GM18867 (cell line): ENCODE results near the gene FXYD6.
"Not testable (repeated sequence)": the region's sequence is repeated elsewhere in the genome, so short reads cannot be mapped to it uniquely, and the experiment has no call there.

Source experiments
- ATAC-seq: cut with Tn5 transposase; IDR thresholded peaks from one replicate; pipeline ENCODE4 v1.9.1; 2021; ENCODE audit warnings: mild to moderate bottlenecking, moderate library complexity; ENCODE audit not compliant: unreplicated experiment

Gene FXYD6, protein sequence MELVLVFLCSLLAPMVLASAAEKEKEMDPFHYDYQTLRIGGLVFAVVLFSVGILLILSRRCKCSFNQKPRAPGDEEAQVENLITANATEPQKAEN

DNA sequence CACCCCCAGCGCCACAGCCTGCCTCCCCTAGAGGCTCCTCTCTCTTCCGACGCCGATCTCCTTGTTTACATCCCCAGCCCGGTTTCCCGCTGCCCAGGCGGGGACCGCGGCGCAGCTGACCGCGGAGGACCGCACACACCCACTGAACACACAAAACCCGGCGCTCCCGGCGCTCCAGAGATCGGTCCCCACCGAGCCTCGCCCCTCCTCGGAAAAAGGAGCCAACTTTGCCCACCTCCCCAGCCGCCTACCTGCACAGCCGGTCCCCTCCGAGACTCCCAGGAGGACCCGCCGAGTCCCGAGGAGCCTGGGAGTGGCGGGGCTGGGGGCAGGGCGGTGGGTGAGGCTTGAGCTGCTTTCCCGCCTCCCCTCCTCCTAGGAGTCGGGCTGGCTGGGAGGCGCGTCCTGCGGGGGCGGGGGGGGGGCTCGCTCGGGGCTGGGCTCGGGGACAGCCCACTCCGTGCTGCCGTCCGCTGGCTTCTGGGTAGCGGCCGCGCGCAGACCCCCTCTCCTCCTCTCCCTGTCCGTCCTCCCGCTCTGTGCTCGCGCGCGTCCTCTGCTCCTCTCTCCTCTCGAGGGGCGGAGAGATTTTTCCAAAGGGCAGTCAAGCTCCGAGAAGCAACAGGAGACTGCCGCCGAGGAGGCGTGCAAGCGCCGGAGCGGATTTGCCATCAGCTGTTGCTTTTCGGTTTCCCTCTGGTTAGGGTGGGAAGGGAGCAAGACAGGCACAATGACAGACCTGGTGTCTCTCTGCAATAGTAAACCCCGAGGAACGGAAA lies at the start of gene FXYD6:
FXYD6 (minus strand) TSS at position 318 of the 779 bp plus-strand sequence. CDS start 33,882 bp downstream, outside the sequence.
- no peak for ATAC-seq

DNA sequence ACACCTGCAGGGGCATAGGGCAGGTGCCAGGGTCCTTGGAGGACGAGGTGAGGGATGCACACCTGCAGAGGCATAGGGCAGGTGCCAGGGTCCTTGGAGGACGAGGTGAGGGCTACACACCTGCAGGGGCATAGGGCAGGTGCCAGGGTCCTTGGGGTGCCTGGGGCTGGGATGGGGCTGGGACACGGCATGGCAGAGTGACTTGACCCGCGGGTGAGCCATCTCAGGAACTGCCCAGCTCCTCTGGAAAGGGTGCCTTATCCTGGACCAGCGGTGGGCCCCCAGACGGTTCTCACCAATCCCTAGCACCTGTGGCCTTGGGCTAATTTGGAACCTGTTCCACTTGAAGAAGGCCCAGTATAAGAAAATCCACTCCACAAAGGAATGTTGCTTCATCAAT lies 49.7 kb upstream of the FXYD6 start:
- not testable (repeated sequence) for ATAC-seq

DNA sequence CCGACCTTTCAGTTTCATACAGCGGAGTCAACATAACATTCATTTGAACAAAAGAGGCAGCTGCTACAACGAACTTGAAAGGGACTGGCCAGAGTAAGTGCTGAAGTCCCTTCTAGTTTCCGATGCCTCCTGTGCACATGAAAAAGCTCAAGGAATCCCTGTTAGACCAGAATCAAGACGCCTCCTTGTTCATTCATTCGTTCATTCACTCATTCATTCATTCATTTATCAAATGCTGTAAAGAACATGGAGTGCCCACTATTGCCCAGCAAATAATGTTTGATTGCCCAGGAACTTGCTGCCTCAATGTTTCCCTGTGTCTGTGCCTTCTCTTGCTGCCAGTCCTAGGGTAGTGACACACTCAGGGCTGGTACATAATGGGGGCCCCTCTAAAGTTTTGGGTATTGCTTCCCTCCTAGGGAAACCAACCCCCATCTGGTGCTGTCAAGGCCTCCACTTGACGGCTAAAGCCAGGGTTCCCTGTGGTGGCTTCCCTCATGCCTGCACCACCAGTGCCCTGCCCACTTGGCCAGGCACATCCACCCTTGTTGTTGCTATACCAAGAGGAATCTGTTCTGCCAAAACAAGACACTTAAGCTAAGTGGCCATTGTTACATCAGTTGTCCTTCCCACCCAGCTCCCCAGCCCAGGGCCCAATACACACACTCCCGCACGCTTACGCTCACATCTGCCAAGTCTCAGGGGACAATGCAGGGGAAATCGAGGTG lies 48.9 kb upstream of the FXYD6 start:
- ATAC-seq: no peak

DNA sequence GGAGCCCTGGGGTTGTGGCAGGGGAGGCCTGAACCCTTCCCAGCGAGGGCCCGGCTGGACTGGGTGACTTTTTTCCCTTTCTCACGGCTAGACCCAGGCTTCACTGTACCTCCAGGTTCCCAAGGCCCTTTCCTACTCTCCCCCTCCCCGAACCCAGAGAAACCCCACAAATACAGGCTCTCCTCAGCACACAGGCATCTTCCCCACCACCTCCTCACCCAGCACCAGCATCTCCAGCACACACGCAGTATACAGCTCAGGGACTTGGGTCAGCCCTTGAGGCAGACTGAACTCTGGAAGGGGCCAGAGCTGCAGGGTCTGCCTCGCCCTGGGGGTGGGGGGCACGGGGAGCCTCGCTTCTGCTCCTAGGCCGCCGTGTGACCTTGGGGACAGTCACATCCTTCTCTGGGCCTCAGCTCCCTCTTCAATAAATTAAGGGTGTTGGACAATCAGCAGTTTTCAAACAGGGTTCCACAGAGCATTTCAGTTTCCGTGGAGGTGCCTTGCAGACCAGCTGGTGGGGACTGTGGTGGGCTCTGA lies 48.2 kb upstream of the FXYD6 start:
- no peak for ATAC-seq

GRCh38 chr11:117923773-117924172 lies 47.3 kb upstream of the FXYD6 start:
- no peak for ATAC-seq

DNA sequence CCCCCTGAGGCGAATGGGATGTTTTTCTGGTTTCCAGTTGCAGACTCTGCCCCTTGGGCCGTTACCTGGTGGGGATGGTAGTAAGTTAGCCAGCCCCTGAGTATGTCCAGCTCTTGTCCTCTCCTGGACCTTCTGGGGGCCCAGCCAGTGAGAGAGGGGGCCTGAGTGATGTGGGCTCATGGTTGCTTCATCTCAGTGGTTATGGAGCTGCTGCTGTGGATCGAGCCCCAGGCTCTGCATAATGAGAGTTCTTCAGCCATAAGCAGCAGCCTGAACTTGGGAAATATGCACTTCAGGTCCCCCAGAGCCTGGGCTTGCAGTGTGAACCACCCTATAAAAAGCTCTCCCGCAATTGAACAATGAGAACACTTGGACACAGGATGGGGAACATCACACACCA lies 46.8 kb upstream of the FXYD6 start:
- no peak for ATAC-seq

DNA sequence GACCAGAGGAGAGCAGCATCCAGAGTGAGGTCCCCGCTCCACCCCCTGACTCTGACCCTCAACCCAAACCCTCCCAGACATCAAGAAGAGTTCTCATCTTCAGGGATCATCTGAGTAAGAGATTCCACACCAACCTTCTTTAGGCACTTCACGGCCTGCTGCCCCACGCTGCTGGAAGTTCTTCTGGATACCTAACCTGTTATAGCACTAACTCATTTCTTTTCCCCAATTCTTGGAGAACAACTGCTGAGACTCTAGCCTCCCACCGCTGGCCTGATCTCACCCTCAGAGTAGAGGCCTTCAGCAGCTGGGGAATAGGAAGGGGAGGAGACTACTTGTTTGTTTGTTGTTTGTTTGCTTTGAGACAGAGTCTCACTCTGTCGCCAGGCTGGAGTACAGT lies 45.4 kb upstream of the FXYD6 start:
- ATAC-seq: no peak

DNA sequence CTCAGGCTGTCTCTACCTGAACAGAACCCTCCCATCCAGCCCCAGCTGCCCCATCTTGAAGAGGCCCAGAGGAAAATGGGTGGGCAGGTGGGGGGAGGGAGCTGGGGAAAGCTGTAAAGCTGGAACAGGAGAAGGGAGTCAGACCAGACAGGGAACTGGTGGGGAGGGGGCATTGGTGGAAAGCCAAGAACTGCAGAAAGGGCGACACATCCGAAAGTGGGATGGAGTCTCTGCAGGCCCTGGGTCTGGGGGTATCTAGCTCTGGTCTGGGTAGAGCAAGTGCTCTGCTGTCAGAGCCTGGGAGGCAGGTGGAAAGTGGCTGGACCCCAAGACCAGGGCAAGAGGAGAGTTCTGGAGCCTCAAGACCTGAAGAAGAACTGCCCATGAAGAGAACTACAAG lies 45.0 kb upstream of the FXYD6 start:
- no peak for ATAC-seq

DNA sequence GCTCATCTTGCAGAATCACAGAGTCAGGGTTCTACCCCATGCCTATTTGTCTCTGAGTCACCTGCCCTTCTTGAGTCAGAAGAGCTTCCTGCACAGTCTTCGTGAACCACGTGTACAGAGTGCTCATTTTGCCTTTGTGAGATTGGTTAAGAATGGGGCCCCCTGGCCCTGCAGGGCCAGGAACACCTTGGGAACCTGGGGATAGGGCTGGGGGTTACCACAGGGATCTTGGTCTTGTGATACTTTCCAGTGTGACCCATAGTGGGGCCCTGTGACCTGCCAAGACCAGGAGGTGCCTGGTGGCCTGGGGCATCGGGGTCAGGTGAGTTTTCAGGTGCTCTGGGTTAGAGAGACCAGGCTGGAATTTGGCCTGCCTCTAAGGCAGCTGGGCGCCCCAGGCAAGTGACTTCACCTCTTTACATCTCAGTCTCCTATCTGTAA lies 43.3 kb upstream of the FXYD6 start:
- ATAC-seq: no peak

DNA sequence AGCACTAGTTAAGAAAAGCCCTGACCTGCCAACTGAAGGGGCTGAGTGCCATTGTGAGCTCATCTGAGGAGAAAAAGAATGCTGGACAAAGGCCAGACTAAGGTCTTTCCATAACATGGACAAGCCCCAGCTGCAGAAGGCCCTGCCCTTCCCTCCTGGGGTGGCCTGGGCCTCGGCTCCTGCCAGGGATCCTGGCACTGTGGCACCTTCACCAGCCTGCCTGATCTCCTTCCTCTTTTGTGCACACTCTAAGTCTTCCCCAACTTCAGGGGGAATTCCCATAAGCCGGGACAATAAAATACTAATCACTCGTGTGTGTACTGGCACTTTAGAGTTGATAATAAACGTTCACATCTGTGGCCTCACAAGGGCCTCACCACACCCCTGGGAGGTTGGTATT lies 42.9 kb upstream of the FXYD6 start:
- no peak for ATAC-seq

GRCh38 chr11:117918366-117919255 lies 42.2 kb upstream of the FXYD6 start:
- ATAC-seq: no peak

DNA sequence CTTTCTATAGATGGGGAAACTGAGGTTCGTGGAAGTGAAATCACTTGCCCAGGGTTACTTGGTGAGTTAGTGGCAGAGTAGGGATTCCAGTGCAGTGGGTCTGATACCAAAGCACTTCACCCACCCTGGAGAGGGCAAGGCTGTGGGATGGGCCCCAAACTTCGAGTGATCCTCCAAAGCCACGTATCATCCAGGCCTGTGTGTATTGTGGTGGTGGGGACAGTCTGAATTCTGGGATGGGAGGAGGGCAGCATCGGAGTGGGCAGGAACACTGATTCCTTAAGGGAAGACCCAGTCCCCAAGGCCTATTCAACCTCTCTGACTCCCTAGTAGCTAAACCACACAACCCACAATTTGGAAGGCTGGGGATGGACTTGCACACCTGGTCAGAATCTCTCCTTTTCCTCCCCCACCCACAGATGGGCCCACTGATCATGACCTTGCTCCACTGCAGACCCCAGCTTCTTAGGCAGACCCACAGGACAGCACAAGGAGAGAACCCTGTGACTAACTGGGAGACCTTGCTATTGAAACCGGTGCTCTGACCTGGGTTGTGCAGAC lies 41.2 kb upstream of the FXYD6 start:
- ATAC-seq: no peak

DNA sequence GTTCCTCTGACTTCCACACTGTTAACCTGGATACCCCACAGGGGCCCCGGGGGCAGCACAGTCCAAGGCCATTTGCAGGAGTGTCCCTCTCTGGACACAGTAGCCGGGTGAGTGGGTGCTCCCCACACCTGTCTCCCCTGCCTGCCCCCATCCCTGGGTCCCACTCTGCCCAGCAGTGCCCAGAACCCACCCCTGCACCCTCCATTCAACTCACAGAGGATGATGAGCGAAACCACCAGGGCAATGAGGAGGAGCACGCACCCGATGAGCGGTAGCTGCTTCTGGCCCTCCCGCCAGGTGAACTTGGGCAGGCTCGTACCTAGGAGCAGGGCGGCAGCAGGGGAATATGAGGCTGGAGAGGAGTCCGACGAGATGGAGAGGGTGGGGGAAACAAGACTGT lies 40.5 kb upstream of the FXYD6 start:
- no peak for ATAC-seq

- no peak for ATAC-seq
Measured at GRCh38 chr11:117915672-117916235, 39.3 kb upstream of the FXYD6 start.

DNA sequence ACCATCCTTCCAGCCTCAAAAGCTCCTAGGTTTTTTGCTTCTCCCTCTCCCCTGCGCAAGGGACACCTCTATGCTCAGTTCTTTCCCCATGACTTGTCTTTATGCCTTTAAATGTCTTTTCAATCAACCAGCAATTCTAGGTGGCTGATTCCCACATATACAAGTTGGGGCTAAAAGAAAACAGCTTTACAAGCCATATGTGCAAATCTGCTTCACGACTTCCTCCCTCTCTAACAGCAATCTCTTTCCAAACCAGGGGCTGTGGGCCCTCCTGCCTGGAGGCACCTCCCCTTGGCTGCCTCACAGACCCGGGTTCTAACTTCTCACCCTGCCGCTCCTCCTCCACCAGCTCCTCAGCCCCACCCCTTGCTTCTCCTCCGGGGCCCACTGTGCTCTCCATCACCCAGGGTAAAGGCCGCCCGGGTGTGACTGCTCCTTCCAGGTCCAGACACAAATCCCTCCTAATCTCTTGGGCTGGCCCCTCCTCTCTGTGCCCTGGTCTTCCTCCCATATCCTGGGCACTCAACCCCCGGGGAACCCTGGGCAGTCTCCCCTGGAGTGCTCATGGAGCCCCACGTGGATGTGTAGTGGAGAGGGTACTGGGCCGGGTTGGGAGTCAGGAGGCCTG lies 38.6 kb upstream of the FXYD6 start:
- no peak for ATAC-seq

- ATAC-seq: no peak
Measured at GRCh38 chr11:117914398-117914761, 37.9 kb upstream of the FXYD6 start.

- ATAC-seq: no peak
Measured at GRCh38 chr11:117913736-117914397, 37.4 kb upstream of the FXYD6 start.

DNA sequence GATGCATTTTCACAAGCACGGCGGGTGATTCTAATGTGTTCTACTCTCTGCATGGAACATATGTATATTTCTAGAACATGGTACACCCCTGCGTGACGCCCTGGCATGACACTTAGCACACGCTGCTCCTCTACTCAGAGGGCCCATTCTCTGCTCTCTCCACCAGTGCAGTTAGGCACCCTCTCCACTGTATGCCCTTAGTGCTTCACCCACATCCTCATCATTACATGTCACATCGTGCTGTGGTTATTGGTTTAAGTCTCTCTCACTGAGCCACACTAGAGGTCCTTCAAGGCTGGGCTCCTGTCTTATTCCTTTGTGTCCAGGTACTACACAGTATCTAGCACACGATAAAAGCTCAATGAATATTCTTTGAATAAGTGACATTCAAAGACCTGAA lies 36.0 kb upstream of the FXYD6 start:
- ATAC-seq: no peak

DNA sequence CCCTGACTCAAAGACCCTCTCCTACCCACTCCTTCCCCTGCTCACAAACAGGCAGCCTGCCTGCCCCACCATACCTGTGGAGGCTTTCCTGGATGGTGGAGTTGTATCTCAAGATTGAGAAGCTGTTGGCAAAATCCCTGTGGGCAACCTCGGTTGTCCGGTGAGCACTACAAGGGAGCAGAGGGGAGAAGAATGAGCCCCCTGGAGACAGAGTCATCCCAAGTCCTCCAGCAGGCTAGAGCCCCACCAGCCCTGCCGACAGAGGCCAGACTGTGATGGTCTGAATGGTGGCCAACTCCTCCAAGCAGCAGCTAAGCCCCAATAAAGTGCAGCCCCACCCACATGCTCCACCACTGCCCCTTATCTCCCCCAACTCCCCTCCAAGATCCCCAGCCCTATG lies 35.2 kb upstream of the FXYD6 start:
- ATAC-seq: no peak
